Measurements from ENCODE around the gene GFRA4. TPM values are rescaled to one million over a fixed set of nuclear protein-coding genes. Genes with fewer than 3 reads are reported as not detected.
A peak's percentile ranks its signal among the peaks of the same experiment; 100 is the strongest.

The GFRA4 gene
- total RNA-seq = not detected
- not detected for total RNA-seq (2013)
- total RNA-seq = 0 to 0.25 (median 0) reads per million in 29 experiments

GRCh38 chr20:3663031-3663701 lies at the start of gene GFRA4:
TSS of gene GFRA4 (minus strand) at chr20:3663399. CDS start at chr20:3663399, 0 bp downstream.
- no peaks in the 10 kb centered on the region for H3K9me3 ChIP-seq
- CTCF ChIA-PET = no interaction called here
- no peak within 1 kb of the TSS for H3K27ac ChIP-seq (ENCODE audit: low read length)
- ATAC-seq (replicated peaks in 1 of 4) = no peak
- peaks cover 5 to 66% of the 10 kb centered on the region in 2 experiments for H3K27me3 ChIP-seq (replicated peaks in 1 of 2; ENCODE audit: control insufficient read depth in 2 of 2, extremely low read depth in 1 of 2, insufficient read depth in 2 of 2, low read length in 1 of 2)
- POLR2A ChIA-PET = no interaction called here
- H3K36me3 Mint-ChIP-seq = no peaks in the 10 kb centered on the region
- DNase-seq = no peak
- no peaks in the 10 kb centered on the region for H3K36me3 ChIP-seq (ENCODE audit: control insufficient read depth in 2 of 2, extremely low read depth in 1 of 2, insufficient read depth in 1 of 2, low read length in 1 of 2)
- H3K27ac Mint-ChIP-seq = no peak within 1 kb of the TSS
- peaks cover 13 to 41% (median 30%) of the 10 kb centered on the region in 3 donors for H3K4me1 Mint-ChIP-seq
- H3K4me3 ChIP-seq (ENCODE audit: control insufficient read depth in 1 of 2, extremely low read depth in 1 of 2, low read length in 1 of 2) = no peak within 1 kb of the TSS
- no peaks in the 10 kb centered on the region for H3K9me3 Mint-ChIP-seq
- H3K4me3 Mint-ChIP-seq = no peak within 1 kb of the TSS
- 84% methylated on average over 13 of the region's 19 CpGs for WGBS (ENCODE audit: insufficient coverage)
- peaks cover 27 to 40% of the 10 kb centered on the region in 2 donors for H3K27me3 Mint-ChIP-seq
- H3K4me1 ChIP-seq (ENCODE audit: control insufficient read depth in 1 of 2, extremely low read depth in 1 of 2, insufficient read depth in 2 of 2, low read length in 2 of 2) = peaks cover 2 to 35% of the 10 kb centered on the region in 2 experiments

GRCh38 chr20:3712279-3712873 lies 49.2 kb upstream of the GFRA4 start, which contains the start of gene SIGLEC1:
TSS of gene SIGLEC1 (minus strand) at chr20:3712600. CDS start at chr20:3707128, 5,472 bp downstream.
- H3K4me3 Mint-ChIP-seq = no peak within 1 kb of the TSS
- 50% methylated on average over 7 of the region's 15 CpGs for WGBS (ENCODE audit: insufficient coverage)
- H3K4me1 ChIP-seq (ENCODE audit: control insufficient read depth in 1 of 2, extremely low read depth in 1 of 2, insufficient read depth in 2 of 2, low read length in 2 of 2) = no peaks in the 10 kb centered on the region
- H3K27ac ChIP-seq (ENCODE audit: low read length) = no peak within 1 kb of the TSS
- H3K27ac Mint-ChIP-seq = no peak within 1 kb of the TSS
- no peaks in the 10 kb centered on the region for H3K36me3 Mint-ChIP-seq
- no peaks in the 10 kb centered on the region for H3K9me3 ChIP-seq
- ChIA-PET POLR2A (no interaction called here), CTCF (interaction anchor here (0.5 to 0.6 kb wide), 4 partner anchors 34 to 1324 kb away, joined by 3 to 6 read pairs (median 6); no protein-coding TSS in a partner anchor)
- no peak within 1 kb of the TSS for H3K4me3 ChIP-seq (ENCODE audit: control insufficient read depth in 1 of 2, extremely low read depth in 1 of 2, low read length in 1 of 2)
- peaks cover 0 to 33% of the 10 kb centered on the region in 2 experiments for H3K27me3 ChIP-seq (replicated peaks in 1 of 2; ENCODE audit: control insufficient read depth in 2 of 2, extremely low read depth in 1 of 2, insufficient read depth in 2 of 2, low read length in 1 of 2)
- peaks cover 8 to 11% of the 10 kb centered on the region in 2 donors for H3K27me3 Mint-ChIP-seq
- DNase-seq = peak in 2 of 35 experiments; percentile 4 to 15
- no peaks in the 10 kb centered on the region for H3K4me1 Mint-ChIP-seq
- H3K36me3 ChIP-seq (ENCODE audit: control insufficient read depth in 2 of 2, extremely low read depth in 1 of 2, insufficient read depth in 1 of 2, low read length in 1 of 2) = no peaks in the 10 kb centered on the region
- no peak for ATAC-seq (replicated peaks in 1 of 4)
- H3K9me3 Mint-ChIP-seq = no peaks in the 10 kb centered on the region

- no peak for ATAC-seq (replicated peaks in 1 of 4)
- Mint-ChIP-seq H3K27me3 (peaks cover 6 to 8% of the 10 kb centered on the region in 2 donors), H3K36me3 (no peaks in the 10 kb centered on the region), H3K4me3 (no peak overlapping the region), H3K4me1 (no peaks in the 10 kb centered on the region), H3K27ac (no peak overlapping the region), H3K9me3 (no peaks in the 10 kb centered on the region)
- 88% methylated on average over 3 of the region's 4 CpGs for WGBS (ENCODE audit: insufficient coverage)
- Histone ChIP-seq H3K36me3 (ENCODE audit: control insufficient read depth in 2 of 2, extremely low read depth in 1 of 2, insufficient read depth in 1 of 2, low read length in 1 of 2) (no peaks in the 10 kb centered on the region), H3K27ac (ENCODE audit: low read length) (no peak overlapping the region), H3K9me3 (no peaks in the 10 kb centered on the region), H3K4me1 (ENCODE audit: control insufficient read depth in 1 of 2, extremely low read depth in 1 of 2, insufficient read depth in 2 of 2, low read length in 2 of 2) (no peaks in the 10 kb centered on the region), H3K27me3 (replicated peaks in 1 of 2; ENCODE audit: control insufficient read depth in 2 of 2, extremely low read depth in 1 of 2, insufficient read depth in 2 of 2, low read length in 1 of 2) (peaks cover 0 to 38% of the 10 kb centered on the region in 2 experiments), H3K4me3 (ENCODE audit: control insufficient read depth in 1 of 2, extremely low read depth in 1 of 2, low read length in 1 of 2) (no peak overlapping the region)
- no peak for DNase-seq
- ChIA-PET CTCF (interaction anchor here (1.1 to 2.3 kb wide), 3 partner anchors 8 to 148 kb away, joined by 3 to 8 read pairs (median 3); no protein-coding TSS in a partner anchor), POLR2A (no interaction called here)
These were observed 48.3 kb upstream of the GFRA4 start for GRCh38 chr20:3711484-3711941.

- Histone ChIP-seq H3K4me1 (ENCODE audit: control insufficient read depth in 1 of 2, extremely low read depth in 1 of 2, insufficient read depth in 2 of 2, low read length in 2 of 2) (no peaks in the 10 kb centered on the region), H3K36me3 (ENCODE audit: control insufficient read depth in 2 of 2, extremely low read depth in 1 of 2, insufficient read depth in 1 of 2, low read length in 1 of 2) (no peaks in the 10 kb centered on the region), H3K27ac (ENCODE audit: low read length) (no peak overlapping the region), H3K27me3 (replicated peaks in 1 of 2; ENCODE audit: control insufficient read depth in 2 of 2, extremely low read depth in 1 of 2, insufficient read depth in 2 of 2, low read length in 1 of 2) (peaks cover 0 to 43% of the 10 kb centered on the region in 2 experiments), H3K4me3 (ENCODE audit: control insufficient read depth in 1 of 2, extremely low read depth in 1 of 2, low read length in 1 of 2) (no peak overlapping the region), H3K9me3 (no peaks in the 10 kb centered on the region)
- Mint-ChIP-seq H3K36me3 (no peaks in the 10 kb centered on the region), H3K4me1 (no peaks in the 10 kb centered on the region), H3K27ac (no peak overlapping the region), H3K27me3 (peaks cover 6 to 8% of the 10 kb centered on the region in 2 donors), H3K9me3 (no peaks in the 10 kb centered on the region), H3K4me3 (no peak overlapping the region)
- ATAC-seq (replicated peaks in 1 of 4) (peak; percentile 46 to 68 (median 58)), DNase-seq (peak; percentile 9 to 80 (median 65))
- 71% methylated on average over 3 of the region's 18 CpGs for WGBS (ENCODE audit: insufficient coverage)
- CTCF ChIA-PET = interaction anchor here (1.1 to 2.3 kb wide), 3 partner anchors 9 to 147 kb away, joined by 3 to 8 read pairs (median 3); no protein-coding TSS in a partner anchor
- POLR2A ChIA-PET = no interaction called here
These were observed 47.7 kb upstream of the GFRA4 start for GRCh38 chr20:3710703-3711483.

- Histone ChIP-seq H3K27ac (ENCODE audit: low read length) (no peak overlapping the region), H3K9me3 (no peaks in the 10 kb centered on the region), H3K36me3 (ENCODE audit: control insufficient read depth in 2 of 2, extremely low read depth in 1 of 2, insufficient read depth in 1 of 2, low read length in 1 of 2) (no peaks in the 10 kb centered on the region), H3K4me3 (ENCODE audit: control insufficient read depth in 1 of 2, extremely low read depth in 1 of 2, low read length in 1 of 2) (no peak overlapping the region), H3K27me3 (replicated peaks in 1 of 2; ENCODE audit: control insufficient read depth in 2 of 2, extremely low read depth in 1 of 2, insufficient read depth in 2 of 2, low read length in 1 of 2) (peaks cover 0 to 52% of the 10 kb centered on the region in 2 experiments), H3K4me1 (ENCODE audit: control insufficient read depth in 1 of 2, extremely low read depth in 1 of 2, insufficient read depth in 2 of 2, low read length in 2 of 2) (no peaks in the 10 kb centered on the region)
- Mint-ChIP-seq H3K27me3 (peaks cover 6 to 8% of the 10 kb centered on the region in 2 donors), H3K27ac (no peak overlapping the region), H3K4me3 (no peak overlapping the region), H3K4me1 (no peaks in the 10 kb centered on the region), H3K36me3 (no peaks in the 10 kb centered on the region), H3K9me3 (no peaks in the 10 kb centered on the region)
- 71% methylated on average over 5 of the region's 6 CpGs for WGBS (ENCODE audit: insufficient coverage)
- ChIA-PET CTCF (interaction anchor here in 1 of 2 donors (2.3 kb wide), 1 partner anchor 146 kb away, joined by 8 read pairs; no protein-coding TSS in a partner anchor), POLR2A (no interaction called here)
- DNase-seq = no peak
- ATAC-seq (replicated peaks in 1 of 4) = no peak
These were observed 46.8 kb upstream of the GFRA4 start for GRCh38 chr20:3710011-3710466.

- H3K4me3 Mint-ChIP-seq = no peak overlapping the region
- Histone ChIP-seq H3K27me3 (replicated peaks in 1 of 2; ENCODE audit: control insufficient read depth in 2 of 2, extremely low read depth in 1 of 2, insufficient read depth in 2 of 2, low read length in 1 of 2) (peaks cover 0 to 66% of the 10 kb centered on the region in 2 experiments), H3K36me3 (ENCODE audit: control insufficient read depth in 2 of 2, extremely low read depth in 1 of 2, insufficient read depth in 1 of 2, low read length in 1 of 2) (no peaks in the 10 kb centered on the region), H3K4me3 (ENCODE audit: control insufficient read depth in 1 of 2, extremely low read depth in 1 of 2, low read length in 1 of 2) (no peak overlapping the region), H3K27ac (ENCODE audit: low read length) (no peak overlapping the region), H3K4me1 (ENCODE audit: control insufficient read depth in 1 of 2, extremely low read depth in 1 of 2, insufficient read depth in 2 of 2, low read length in 2 of 2) (no peaks in the 10 kb centered on the region), H3K9me3 (no peaks in the 10 kb centered on the region)
- 84% methylated on average over 3 of the region's 3 CpGs for WGBS (ENCODE audit: insufficient coverage)
- no peak overlapping the region for H3K27ac Mint-ChIP-seq
- DNase-seq = no peak
- H3K9me3 Mint-ChIP-seq = no peaks in the 10 kb centered on the region
- H3K4me1 Mint-ChIP-seq = no peaks in the 10 kb centered on the region
- POLR2A ChIA-PET = no interaction called here
- CTCF ChIA-PET = interaction anchor here in 1 of 2 donors (0.5 kb wide), 1 partner anchor 518 kb away, joined by 5 read pairs; no protein-coding TSS in a partner anchor
- H3K36me3 Mint-ChIP-seq = no peaks in the 10 kb centered on the region
- peaks cover 6 to 8% of the 10 kb centered on the region in 2 donors for H3K27me3 Mint-ChIP-seq
- ATAC-seq (replicated peaks in 1 of 4) = no peak
These were observed 44.3 kb upstream of the GFRA4 start for GRCh38 chr20:3707508-3707899.
